ENCODE results near the gene PNPLA7. TPM values are rescaled to one million over a fixed set of nuclear protein-coding genes. Genes with fewer than 3 reads are reported as not detected.

Gene PNPLA7
- total and polyA plus RNA-seq, 2 of the 13 experiments (the other 11 are each of a cell fraction or from before 2014, with no cell fraction given), result 0.42 to 1.5 TPM

GRCh38 chr9:137590469-137591383 lies 40.5 kb upstream of the PNPLA7 start, which contains the start of gene ZMYND19 (continued):
- TF ChIP-seq SOX13 (IDR thresholded peaks at IDR 0.05) (no peak), SOX13 (CRISPR knock-in tag; conservative IDR thresholded peaks at IDR 0.05 in 1 of 2, IDR thresholded peaks at IDR 0.05 in 1 of 2) (no peak), KDM1A (CRISPR knock-in tag; IDR thresholded peaks at IDR 0.05) (no peak), PPARG (CRISPR knock-in tag; conservative IDR thresholded peaks at IDR 0.05) (no peak), TBX2 (CRISPR knock-in tag; IDR thresholded peaks at IDR 0.05; ENCODE audit: borderline replicate concordance) (peak; percentile 30; the same call in 1 of the 2 replicates), KLF15 (CRISPR knock-in tag; IDR thresholded peaks at IDR 0.05; ENCODE audit: borderline replicate concordance) (no peak), MAX (IDR thresholded peaks at IDR 0.05) (peak; percentile 62), ZBTB25 (CRISPR knock-in tag; IDR thresholded peaks at IDR 0.05) (no peak), SOX6 (IDR thresholded peaks at IDR 0.05) (no peak), SOX6 (CRISPR knock-in tag; IDR thresholded peaks at IDR 0.05) (0 out of 2 replicates have a peak, but pooled peaks have one; percentile 13), ZNF296 (CRISPR knock-in tag; conservative IDR thresholded peaks at IDR 0.05) (no peak), POLR2G (IDR thresholded peaks at IDR 0.05; ENCODE audit: low read depth, low read length) (0 out of 2 replicates have a peak, but pooled peaks have one; percentile 33), CC2D1A (CRISPR knock-in tag; IDR thresholded peaks at IDR 0.05) (no peak), GABPB1 (CRISPR knock-in tag; IDR thresholded peaks at IDR 0.05) (peak; percentile 45; the same call in 1 of the 2 replicates), HMGXB3 (CRISPR knock-in tag; IDR thresholded peaks at IDR 0.05; ENCODE audit: borderline replicate concordance) (no peak), CTCF (CRISPR knock-in tag; IDR thresholded peaks at IDR 0.05) (0 out of 2 replicates have a peak, but pooled peaks have one; percentile 6), ZFP82 (CRISPR knock-in tag; IDR thresholded peaks at IDR 0.05; ENCODE audit: borderline replicate concordance) (no peak), CREB3 (CRISPR knock-in tag; IDR thresholded peaks at IDR 0.05) (no peak), AKAP8 (CRISPR knock-in tag; IDR thresholded peaks at IDR 0.05) (no peak), NR3C1 (CRISPR knock-in tag; IDR thresholded peaks at IDR 0.05) (no peak), ZSCAN9 (CRISPR knock-in tag; IDR thresholded peaks at IDR 0.05; ENCODE audit: borderline replicate concordance) (no peak)

Measured in HepG2 (cell line).